ENCODE results near the gene GPC1. TPM values are rescaled to one million over a fixed set of nuclear protein-coding genes. Genes with fewer than 3 reads are reported as not detected.

Gene GPC1
- total and polyA plus RNA-seq, 2 donors (not counting 3 experiments of a cell fraction or from before 2014, with no cell fraction given): 9.6 to 31.1 TPM

DNA sequence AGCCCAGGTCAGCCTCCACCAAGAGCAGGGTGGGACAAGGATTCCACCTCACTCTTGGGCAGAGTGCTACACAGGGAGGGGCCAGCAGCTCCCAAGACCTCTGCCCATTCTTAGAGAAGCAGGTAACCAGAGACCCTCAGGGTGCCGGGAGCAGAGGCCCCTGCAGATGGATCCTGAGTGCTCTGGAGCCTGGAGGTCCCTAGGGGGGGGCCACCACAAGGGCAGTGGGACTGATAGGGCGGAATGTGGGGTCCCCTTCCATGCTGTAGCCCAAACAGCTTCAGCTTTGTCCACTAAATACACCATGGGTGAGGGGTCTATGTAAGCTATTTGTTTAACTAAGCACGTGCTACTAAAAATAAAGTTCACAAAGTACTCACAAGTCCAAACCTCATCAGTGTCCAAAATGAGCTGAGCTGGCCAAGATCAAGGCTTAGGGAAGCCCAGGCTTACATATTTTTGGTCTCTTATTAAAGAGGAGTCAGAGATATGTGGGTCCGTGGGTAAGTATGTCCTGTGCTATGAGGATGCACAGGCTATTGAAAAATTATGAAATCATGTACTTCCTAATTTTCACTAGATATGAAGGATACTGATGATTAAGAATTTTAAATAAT, 21.5 kb upstream of the GPC1 start:
- TF ChIP-seq JUN (IDR thresholded peaks at IDR 0.05; ENCODE audit: borderline replicate concordance, insufficient read depth, insufficient read length, low read depth) (no peak), MYC (IDR thresholded peaks at IDR 0.05; ENCODE audit: low read depth, low read length) (no peak), POLR2A (IDR thresholded peaks at IDR 0.05; ENCODE audit: low read depth, low read length) (no peak), MAX (IDR thresholded peaks at IDR 0.05; ENCODE audit: insufficient read depth, insufficient read length) (no peak), POLR2AphosphoS5 (IDR thresholded peaks at IDR 0.05; ENCODE audit: insufficient read depth, low read depth, low read length) (no peak), FOS (IDR thresholded peaks at IDR 0.05; ENCODE audit: borderline replicate concordance, insufficient read depth, low read length) (no peak), GATA2 (IDR thresholded peaks at IDR 0.05; ENCODE audit: insufficient read depth, insufficient read length, low read depth, low read length) (no peak), EZH2 (IDR thresholded peaks at IDR 0.05; ENCODE audit: borderline replicate concordance, low read depth, low read length, severe bottlenecking) (no peak)
- TF ChIP-seq, protein P1, sequence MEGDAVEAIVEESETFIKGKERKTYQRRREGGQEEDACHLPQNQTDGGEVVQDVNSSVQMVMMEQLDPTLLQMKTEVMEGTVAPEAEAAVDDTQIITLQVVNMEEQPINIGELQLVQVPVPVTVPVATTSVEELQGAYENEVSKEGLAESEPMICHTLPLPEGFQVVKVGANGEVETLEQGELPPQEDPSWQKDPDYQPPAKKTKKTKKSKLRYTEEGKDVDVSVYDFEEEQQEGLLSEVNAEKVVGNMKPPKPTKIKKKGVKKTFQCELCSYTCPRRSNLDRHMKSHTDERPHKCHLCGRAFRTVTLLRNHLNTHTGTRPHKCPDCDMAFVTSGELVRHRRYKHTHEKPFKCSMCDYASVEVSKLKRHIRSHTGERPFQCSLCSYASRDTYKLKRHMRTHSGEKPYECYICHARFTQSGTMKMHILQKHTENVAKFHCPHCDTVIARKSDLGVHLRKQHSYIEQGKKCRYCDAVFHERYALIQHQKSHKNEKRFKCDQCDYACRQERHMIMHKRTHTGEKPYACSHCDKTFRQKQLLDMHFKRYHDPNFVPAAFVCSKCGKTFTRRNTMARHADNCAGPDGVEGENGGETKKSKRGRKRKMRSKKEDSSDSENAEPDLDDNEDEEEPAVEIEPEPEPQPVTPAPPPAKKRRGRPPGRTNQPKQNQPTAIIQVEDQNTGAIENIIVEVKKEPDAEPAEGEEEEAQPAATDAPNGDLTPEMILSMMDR (IDR thresholded peaks at IDR 0.05; ENCODE audit: extremely low read depth in 1 of 2, insufficient read depth in 1 of 2, low read depth in 1 of 2, low read length in 2 of 2): no peak
- DNase-seq (ENCODE audit: low read depth, low spot score) (no peak), FAIRE-seq (no peak)
- Histone ChIP-seq H3K27me3 (ENCODE audit: control insufficient read depth in 2 of 2, insufficient read depth in 2 of 2, low read length in 2 of 2) (no peaks in the 10 kb centered on the region), H3K9me3 (replicated peaks; ENCODE audit: control insufficient read depth, insufficient read depth, low read length) (no peaks in the 10 kb centered on the region), H2AFZ (ENCODE audit: low read depth, low read length) (no peak overlapping the region), H3K4me2 (ENCODE audit: insufficient read depth, low read length) (no peak overlapping the region), H3K4me1 (ENCODE audit: control insufficient read depth, extremely low read depth, insufficient read depth, low read length) (no peaks in the 10 kb centered on the region), H3K9me1 (replicated peaks; ENCODE audit: control insufficient read depth, extremely low read depth, insufficient read depth, low read length) (no peaks in the 10 kb centered on the region), H3K79me2 (ENCODE audit: control insufficient read depth, insufficient read depth, low read length) (no peaks in the 10 kb centered on the region), H3K9ac (replicated peaks; ENCODE audit: extremely low read depth, insufficient read depth, low read length) (no peak overlapping the region), H3K27ac (ENCODE audit: insufficient read depth, low read depth, low read length) (no peak overlapping the region), H4K20me1 (replicated peaks; ENCODE audit: control insufficient read depth, extremely low read depth, insufficient read depth, low read length) (no peaks in the 10 kb centered on the region), H3K36me3 (ENCODE audit: control insufficient read depth in 2 of 2, extremely low read depth in 1 of 2, insufficient read depth in 2 of 2, low read length in 2 of 2) (no peaks in the 10 kb centered on the region), H3K4me3 (replicated peaks in 1 of 3; ENCODE audit: insufficient read depth in 1 of 3, low read depth in 1 of 3, low read length in 3 of 3) (no peak overlapping the region)
- BruUV-seq (replicated peaks): no TSS peak
- dilution Hi-C loops (cut with MboI; ENCODE audit: extremely low pct_ligation_motif_present, low sequenced_read_pairs): no loop called here
- intact Hi-C loops (cut with micrococcal nuclease): no loop called here
- POLR2A ChIA-PET: no interaction called here
- CTCF ChIA-PET: no interaction called here
